SK-N-SH (cell line): ENCODE results near the gene DACT2. TPM values are rescaled to one million over a fixed set of nuclear protein-coding genes. Genes with fewer than 3 reads are reported as not detected.

Experiments
- CTCF ChIA-PET: fragments of 300-600, 350-600 bp; formaldehyde crosslinking; extraction: SDS; loops from one replicate; lab custom pipeline; 2021; lab: Yijun Ruan, JAX
- POLR2A ChIA-PET: fragments of 350-600 bp; sonication (Branson Sonifier 250); formaldehyde crosslinking; extraction: SDS; loops from one replicate; lab custom pipeline; 2020; ENCODE audit warnings: antibody characterized with exemption, inconsistent platforms; lab: Yijun Ruan, JAX
- DNase-seq: peaks from one replicate; pipeline ENCODE4 v3.0.0; 2012
- H2AFZ ChIP-seq: fragments of 200-600 bp; sonication (generic); 2 replicates; pipeline ENCODE4 v1.8.1; 2016; ENCODE audit warnings: antibody characterized with exemption, mild to moderate bottlenecking, low read depth
- H3F3A ChIP-seq: fragments of 200-600 bp; sonication (generic); replicated peaks from 2 replicates; pipeline ENCODE3; 2016; ENCODE audit warnings: antibody characterized with exemption, mild to moderate bottlenecking; ENCODE audit not compliant: insufficient read depth
- H3K27ac ChIP-seq, 2 experiments: fragments of 200-500 bp in 1 of 2; fragments of 200-600 bp in 1 of 2; sonication (Bioruptor generic) in 1 of 2; sonication (generic), shearing (Covaris generic) in 1 of 2; 2 replicates each; pipeline versions ENCODE4 v1.5.1 to v1.6.1; 2014 to 2016; ENCODE audit warnings: low read depth in 2 of 2, inconsistent platforms in 1 of 2, low read length in 1 of 2, mild to moderate bottlenecking in 1 of 2, mixed read lengths in 1 of 2
- H3K27me3 ChIP-seq: fragments of 200-600 bp; sonication (generic), shearing (Covaris generic); 2 replicates; pipeline ENCODE4 v1.6.1; 2016; ENCODE audit warnings: mixed run types; ENCODE audit not compliant: insufficient read depth
- H3K36me3 ChIP-seq, 2 experiments: fragments of 200-500 bp in 1 of 2; fragments of 200-600 bp in 1 of 2; sonication (Bioruptor generic) in 1 of 2; sonication (generic) in 1 of 2; replicated peaks in 1 of 2; 2 replicates each; pipeline versions ENCODE3 to v1.5.1; 2014 to 2016; ENCODE audit warnings: low read length in 1 of 2, mild to moderate bottlenecking in 1 of 2; ENCODE audit not compliant: insufficient read depth in 2 of 2, control insufficient read depth in 1 of 2
- H3K4me1 ChIP-seq, 2 experiments: fragments of 200-500 bp in 1 of 2; fragments of 200-600 bp in 1 of 2; sonication (Bioruptor generic) in 1 of 2; sonication (generic), shearing (Covaris generic) in 1 of 2; 2 replicates each; pipeline versions ENCODE4 v1.5.1 to v1.6.1; 2014 to 2016; ENCODE audit warnings: low read depth in 1 of 2, low read length in 1 of 2, mixed run types in 1 of 2; ENCODE audit not compliant: insufficient read depth in 2 of 2, control insufficient read depth in 1 of 2
- H3K4me2 ChIP-seq: fragments of 200-600 bp; sonication (generic), shearing (Covaris generic); 2 replicates; pipeline ENCODE4 v1.6.1; 2017; ENCODE audit warnings: mixed run types
- H3K4me3 ChIP-seq, 2 experiments: fragments of 200-500 bp in 1 of 2; fragments of 200-600 bp in 1 of 2; sonication (Bioruptor generic) in 1 of 2; sonication (generic), shearing (Covaris generic) in 1 of 2; 2 replicates each; pipeline versions ENCODE4 v1.5.1 to v1.8.1; 2014 to 2016; ENCODE audit warnings: low read depth in 2 of 2, inconsistent platforms in 1 of 2, low read length in 1 of 2, mild to moderate bottlenecking in 1 of 2, mixed read lengths in 1 of 2, moderate library complexity in 1 of 2
- H3K79me2 ChIP-seq: fragments of 200-600 bp; sonication (generic); 2 replicates; pipeline ENCODE4 v1.8.1; 2017; ENCODE audit warnings: mild to moderate bottlenecking; ENCODE audit not compliant: insufficient read depth
- H3K9ac ChIP-seq: fragments of 200-600 bp; sonication (generic); 2 replicates; pipeline ENCODE4 v1.6.1; 2017; ENCODE audit warnings: mixed run types
- H3K9me2 ChIP-seq: fragments of 200-600 bp; sonication (generic); 2 replicates; pipeline ENCODE4 v1.6.1; 2017; ENCODE audit warnings: mixed run types
- H3K9me3 ChIP-seq: fragments of 200-600 bp; sonication (generic); 2 replicates; pipeline ENCODE4 v1.6.1; 2017; ENCODE audit warnings: mixed run types, mild to moderate bottlenecking, moderate library complexity
- H4K20me1 ChIP-seq: fragments of 200-600 bp; sonication (generic); 2 replicates; pipeline ENCODE4 v1.6.1; 2017; ENCODE audit warnings: mild to moderate bottlenecking, mixed run types; ENCODE audit not compliant: insufficient read depth
- CTCF ChIP-seq: fragments of 200-600 bp; sonication (generic); IDR thresholded peaks from 2 replicates; pipeline ENCODE4 v1.6.1; 2017; ENCODE audit warnings: antibody characterized with exemption, mild to moderate bottlenecking, moderate library complexity
- ELF1 ChIP-seq: IDR thresholded peaks from 2 replicates; pipeline ENCODE4 v1.4.0; 2012
- EZH2phosphoT487 ChIP-seq: fragments of 200-600 bp; sonication (generic); IDR thresholded peaks from 2 replicates; pipeline ENCODE4 v1.6.1; 2017; ENCODE audit warnings: low read depth, mixed run types, mild to moderate bottlenecking, antibody characterized with exemption, moderate library complexity, borderline replicate concordance
- FOSL2 ChIP-seq: IDR thresholded peaks from 2 replicates; pipeline ENCODE4 v1.4.0; 2012; ENCODE audit warnings: low read depth, mild to moderate bottlenecking, moderate library complexity, borderline replicate concordance
- MAX ChIP-seq: IDR thresholded peaks from 2 replicates; pipeline ENCODE4 v1.4.0; 2012; ENCODE audit warnings: low read depth
- NFIC ChIP-seq: IDR thresholded peaks from 2 replicates; pipeline ENCODE4 v1.4.0; 2012; ENCODE audit warnings: borderline replicate concordance
- RAD21 ChIP-seq: IDR thresholded peaks from 2 replicates; pipeline ENCODE4 v1.6.1; 2012; ENCODE audit warnings: mild to moderate bottlenecking, low read length
- RCOR1 ChIP-seq: fragments of 150-350 bp; IDR thresholded peaks from 2 replicates; pipeline ENCODE4 v1.6.1; 2017; ENCODE audit warnings: antibody characterized with exemption, low read length
- RFX5 ChIP-seq: IDR thresholded peaks from 2 replicates; pipeline ENCODE4 v1.6.1; 2012; ENCODE audit warnings: mild to moderate bottlenecking, improper control_type of control experiment, low read length
- RXRA ChIP-seq: IDR thresholded peaks from 2 replicates; pipeline ENCODE4 v1.4.0; 2012; ENCODE audit warnings: low read depth, mild to moderate bottlenecking, borderline replicate concordance
- YY1 ChIP-seq: IDR thresholded peaks from 2 replicates; pipeline ENCODE4 v1.4.0; 2012; ENCODE audit warnings: low read depth, mild to moderate bottlenecking
- WGBS: methylation state at CpG from one replicate; pipeline ENCODE4 v1.1.6; 2017; ENCODE audit warnings: low lambda C conversion rate; 5-methylcytosine and 5-hydroxymethylcytosine counted together
- polyA plus RNA-seq, 3 experiments: library from polyadenylated mRNA; depleted of rRNA; stranded (reverse); fragments of >200 nt; gene quantifications; 2 replicates each; pipeline ENCODE4 v1.2.3, GENCODE V29; 2012
- TF ChIP-seq, protein P1 (sequence below): fragments of 150-350 bp; IDR thresholded peaks from 2 replicates; pipeline ENCODE4 v1.6.1; 2016; ENCODE audit warnings: mild to moderate bottlenecking, low read depth, low read length
- TF ChIP-seq, protein P2 (sequence below): IDR thresholded peaks from 2 replicates; pipeline ENCODE4; 2012

DACT2 gene
- polyA plus RNA-seq, 1 of the 3 experiments (the other 2 are of a cell fraction), result not detected

GRCh38 chr6:168336967-168337366 lies 17.4 kb upstream of the DACT2 start:
- Histone ChIP-seq H2AFZ (no peak overlapping the region), H3K27me3 (no peaks in the 10 kb centered on the region), H3K36me3 (no peaks in the 10 kb centered on the region), H3K27ac (no peak overlapping the region), H3K4me1 (no peaks in the 10 kb centered on the region), H3K4me3 (no peak overlapping the region), H3K9me3 (no peaks in the 10 kb centered on the region), H3K9me2 (no peaks in the 10 kb centered on the region), H3K4me2 (no peak overlapping the region), H3F3A (no peaks in the 10 kb centered on the region), H4K20me1 (no peaks in the 10 kb centered on the region), H3K9ac (no peak overlapping the region), H3K79me2 (no peaks in the 10 kb centered on the region)
- TF ChIP-seq YY1, result no peak
- no peak for TF ChIP-seq RFX5
- no peak for TF ChIP-seq MAX
- no peak for TF ChIP-seq FOSL2
- TF ChIP-seq, protein P1, sequence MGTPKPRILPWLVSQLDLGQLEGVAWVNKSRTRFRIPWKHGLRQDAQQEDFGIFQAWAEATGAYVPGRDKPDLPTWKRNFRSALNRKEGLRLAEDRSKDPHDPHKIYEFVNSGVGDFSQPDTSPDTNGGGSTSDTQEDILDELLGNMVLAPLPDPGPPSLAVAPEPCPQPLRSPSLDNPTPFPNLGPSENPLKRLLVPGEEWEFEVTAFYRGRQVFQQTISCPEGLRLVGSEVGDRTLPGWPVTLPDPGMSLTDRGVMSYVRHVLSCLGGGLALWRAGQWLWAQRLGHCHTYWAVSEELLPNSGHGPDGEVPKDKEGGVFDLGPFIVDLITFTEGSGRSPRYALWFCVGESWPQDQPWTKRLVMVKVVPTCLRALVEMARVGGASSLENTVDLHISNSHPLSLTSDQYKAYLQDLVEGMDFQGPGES, result no peak
- no peak for TF ChIP-seq EZH2phosphoT487
- TF ChIP-seq, protein P2, sequence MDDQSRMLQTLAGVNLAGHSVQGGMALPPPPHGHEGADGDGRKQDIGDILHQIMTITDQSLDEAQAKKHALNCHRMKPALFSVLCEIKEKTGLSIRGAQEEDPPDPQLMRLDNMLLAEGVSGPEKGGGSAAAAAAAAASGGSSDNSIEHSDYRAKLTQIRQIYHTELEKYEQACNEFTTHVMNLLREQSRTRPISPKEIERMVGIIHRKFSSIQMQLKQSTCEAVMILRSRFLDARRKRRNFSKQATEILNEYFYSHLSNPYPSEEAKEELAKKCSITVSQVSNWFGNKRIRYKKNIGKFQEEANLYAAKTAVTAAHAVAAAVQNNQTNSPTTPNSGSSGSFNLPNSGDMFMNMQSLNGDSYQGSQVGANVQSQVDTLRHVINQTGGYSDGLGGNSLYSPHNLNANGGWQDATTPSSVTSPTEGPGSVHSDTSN, result no peak
- no peak for TF ChIP-seq RXRA
- TF ChIP-seq NFIC, result no peak
- no peak for TF ChIP-seq ELF1
- DNase-seq, result no peak
- ChIA-PET POLR2A (no interaction called here), CTCF (interaction anchor here (0.8 to 0.9 kb wide), 2 partner anchors 186 to 558 kb away, joined by 3 read pairs; no protein-coding TSS in a partner anchor)
- WGBS, result 13% methylated on average over 2 of the region's 4 CpGs

- H2AFZ ChIP-seq, result no peak overlapping the region
- no peak overlapping the region for H3K4me2 ChIP-seq
- 73% methylated on average over 8 of the region's 9 CpGs for WGBS
- CTCF ChIA-PET, result interaction anchor here (1.4 to 2.1 kb wide), 2 partner anchors 175 to 274 kb away, joined by 4 to 6 read pairs; no protein-coding TSS in a partner anchor
- TF ChIP-seq CTCF, result no peak
- TF ChIP-seq RAD21, result no peak
- no peak for TF ChIP-seq RCOR1
- no peak for TF ChIP-seq MAX
- TF ChIP-seq, all 33 proteins: peak for 0
- Histone ChIP-seq H4K20me1 (no peaks in the 10 kb centered on the region), H3K27me3 (no peaks in the 10 kb centered on the region), H3K4me1 (no peaks in the 10 kb centered on the region), H3K9me3 (no peaks in the 10 kb centered on the region), H3K36me3 (no peaks in the 10 kb centered on the region), H3K79me2 (no peaks in the 10 kb centered on the region), H3K9me2 (no peaks in the 10 kb centered on the region), H3K4me3 (no peak overlapping the region), H3K27ac (no peak overlapping the region), H3F3A (no peaks in the 10 kb centered on the region), H3K9ac (no peak overlapping the region)
- no peak for DNase-seq
- POLR2A ChIA-PET, result no interaction called here
These were observed 14.4 kb upstream of the DACT2 start for GRCh38 chr6:168333989-168334388.
